GM21528 (cell line): ENCODE results near the gene PRR4.

Source experiments
- ATAC-seq: cut with Tn5 transposase; IDR thresholded peaks from one replicate; pipeline ENCODE4 v1.9.1; 2021; ENCODE audit warnings: mild to moderate bottlenecking, moderate library complexity; ENCODE audit not compliant: unreplicated experiment, low FRiP score

PRR4 gene

GRCh38 chr12:10802587-10802986, 46.7 kb downstream of the PRR4 start, which contains the start of gene TAS2R7:
Gene TAS2R7 (minus strand): TSS chr12:10802627. CDS start chr12:10802570, 57 bp downstream.
- no peak for ATAC-seq

- ATAC-seq, result no peak
Observed at GRCh38 chr12:10801741-10802140, 47.5 kb downstream of the PRR4 start.
